ENCODE measurements around the gene KCNK5.

DNA sequence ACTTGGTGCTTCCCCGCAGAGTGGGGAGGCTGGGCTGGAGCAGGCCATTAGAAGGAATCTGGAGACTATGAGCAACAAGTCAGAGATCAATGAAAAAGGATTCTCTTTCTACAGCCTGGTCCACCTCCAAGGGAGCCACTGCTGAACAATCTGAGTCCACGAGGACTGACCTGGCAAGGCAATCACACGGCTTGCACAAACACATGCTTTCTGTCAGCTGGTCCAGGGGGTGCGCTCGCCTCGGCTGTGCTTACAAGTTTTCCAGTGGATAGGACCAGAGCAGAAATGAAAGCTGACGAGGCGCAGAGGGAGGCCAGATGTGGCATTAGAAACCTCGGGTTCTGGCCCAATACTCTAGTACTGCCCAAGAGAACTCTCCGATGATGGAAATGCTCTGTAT is 18.1 kb downstream of the KCNK5 start:
- TF ChIP-seq, protein P1, sequence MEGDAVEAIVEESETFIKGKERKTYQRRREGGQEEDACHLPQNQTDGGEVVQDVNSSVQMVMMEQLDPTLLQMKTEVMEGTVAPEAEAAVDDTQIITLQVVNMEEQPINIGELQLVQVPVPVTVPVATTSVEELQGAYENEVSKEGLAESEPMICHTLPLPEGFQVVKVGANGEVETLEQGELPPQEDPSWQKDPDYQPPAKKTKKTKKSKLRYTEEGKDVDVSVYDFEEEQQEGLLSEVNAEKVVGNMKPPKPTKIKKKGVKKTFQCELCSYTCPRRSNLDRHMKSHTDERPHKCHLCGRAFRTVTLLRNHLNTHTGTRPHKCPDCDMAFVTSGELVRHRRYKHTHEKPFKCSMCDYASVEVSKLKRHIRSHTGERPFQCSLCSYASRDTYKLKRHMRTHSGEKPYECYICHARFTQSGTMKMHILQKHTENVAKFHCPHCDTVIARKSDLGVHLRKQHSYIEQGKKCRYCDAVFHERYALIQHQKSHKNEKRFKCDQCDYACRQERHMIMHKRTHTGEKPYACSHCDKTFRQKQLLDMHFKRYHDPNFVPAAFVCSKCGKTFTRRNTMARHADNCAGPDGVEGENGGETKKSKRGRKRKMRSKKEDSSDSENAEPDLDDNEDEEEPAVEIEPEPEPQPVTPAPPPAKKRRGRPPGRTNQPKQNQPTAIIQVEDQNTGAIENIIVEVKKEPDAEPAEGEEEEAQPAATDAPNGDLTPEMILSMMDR (IDR thresholded peaks at IDR 0.05; ENCODE audit: control extremely low read depth in 1 of 3, insufficient read depth in 1 of 3, low read depth in 1 of 3, low read length in 3 of 3): no peak
- TF ChIP-seq, protein P2, sequence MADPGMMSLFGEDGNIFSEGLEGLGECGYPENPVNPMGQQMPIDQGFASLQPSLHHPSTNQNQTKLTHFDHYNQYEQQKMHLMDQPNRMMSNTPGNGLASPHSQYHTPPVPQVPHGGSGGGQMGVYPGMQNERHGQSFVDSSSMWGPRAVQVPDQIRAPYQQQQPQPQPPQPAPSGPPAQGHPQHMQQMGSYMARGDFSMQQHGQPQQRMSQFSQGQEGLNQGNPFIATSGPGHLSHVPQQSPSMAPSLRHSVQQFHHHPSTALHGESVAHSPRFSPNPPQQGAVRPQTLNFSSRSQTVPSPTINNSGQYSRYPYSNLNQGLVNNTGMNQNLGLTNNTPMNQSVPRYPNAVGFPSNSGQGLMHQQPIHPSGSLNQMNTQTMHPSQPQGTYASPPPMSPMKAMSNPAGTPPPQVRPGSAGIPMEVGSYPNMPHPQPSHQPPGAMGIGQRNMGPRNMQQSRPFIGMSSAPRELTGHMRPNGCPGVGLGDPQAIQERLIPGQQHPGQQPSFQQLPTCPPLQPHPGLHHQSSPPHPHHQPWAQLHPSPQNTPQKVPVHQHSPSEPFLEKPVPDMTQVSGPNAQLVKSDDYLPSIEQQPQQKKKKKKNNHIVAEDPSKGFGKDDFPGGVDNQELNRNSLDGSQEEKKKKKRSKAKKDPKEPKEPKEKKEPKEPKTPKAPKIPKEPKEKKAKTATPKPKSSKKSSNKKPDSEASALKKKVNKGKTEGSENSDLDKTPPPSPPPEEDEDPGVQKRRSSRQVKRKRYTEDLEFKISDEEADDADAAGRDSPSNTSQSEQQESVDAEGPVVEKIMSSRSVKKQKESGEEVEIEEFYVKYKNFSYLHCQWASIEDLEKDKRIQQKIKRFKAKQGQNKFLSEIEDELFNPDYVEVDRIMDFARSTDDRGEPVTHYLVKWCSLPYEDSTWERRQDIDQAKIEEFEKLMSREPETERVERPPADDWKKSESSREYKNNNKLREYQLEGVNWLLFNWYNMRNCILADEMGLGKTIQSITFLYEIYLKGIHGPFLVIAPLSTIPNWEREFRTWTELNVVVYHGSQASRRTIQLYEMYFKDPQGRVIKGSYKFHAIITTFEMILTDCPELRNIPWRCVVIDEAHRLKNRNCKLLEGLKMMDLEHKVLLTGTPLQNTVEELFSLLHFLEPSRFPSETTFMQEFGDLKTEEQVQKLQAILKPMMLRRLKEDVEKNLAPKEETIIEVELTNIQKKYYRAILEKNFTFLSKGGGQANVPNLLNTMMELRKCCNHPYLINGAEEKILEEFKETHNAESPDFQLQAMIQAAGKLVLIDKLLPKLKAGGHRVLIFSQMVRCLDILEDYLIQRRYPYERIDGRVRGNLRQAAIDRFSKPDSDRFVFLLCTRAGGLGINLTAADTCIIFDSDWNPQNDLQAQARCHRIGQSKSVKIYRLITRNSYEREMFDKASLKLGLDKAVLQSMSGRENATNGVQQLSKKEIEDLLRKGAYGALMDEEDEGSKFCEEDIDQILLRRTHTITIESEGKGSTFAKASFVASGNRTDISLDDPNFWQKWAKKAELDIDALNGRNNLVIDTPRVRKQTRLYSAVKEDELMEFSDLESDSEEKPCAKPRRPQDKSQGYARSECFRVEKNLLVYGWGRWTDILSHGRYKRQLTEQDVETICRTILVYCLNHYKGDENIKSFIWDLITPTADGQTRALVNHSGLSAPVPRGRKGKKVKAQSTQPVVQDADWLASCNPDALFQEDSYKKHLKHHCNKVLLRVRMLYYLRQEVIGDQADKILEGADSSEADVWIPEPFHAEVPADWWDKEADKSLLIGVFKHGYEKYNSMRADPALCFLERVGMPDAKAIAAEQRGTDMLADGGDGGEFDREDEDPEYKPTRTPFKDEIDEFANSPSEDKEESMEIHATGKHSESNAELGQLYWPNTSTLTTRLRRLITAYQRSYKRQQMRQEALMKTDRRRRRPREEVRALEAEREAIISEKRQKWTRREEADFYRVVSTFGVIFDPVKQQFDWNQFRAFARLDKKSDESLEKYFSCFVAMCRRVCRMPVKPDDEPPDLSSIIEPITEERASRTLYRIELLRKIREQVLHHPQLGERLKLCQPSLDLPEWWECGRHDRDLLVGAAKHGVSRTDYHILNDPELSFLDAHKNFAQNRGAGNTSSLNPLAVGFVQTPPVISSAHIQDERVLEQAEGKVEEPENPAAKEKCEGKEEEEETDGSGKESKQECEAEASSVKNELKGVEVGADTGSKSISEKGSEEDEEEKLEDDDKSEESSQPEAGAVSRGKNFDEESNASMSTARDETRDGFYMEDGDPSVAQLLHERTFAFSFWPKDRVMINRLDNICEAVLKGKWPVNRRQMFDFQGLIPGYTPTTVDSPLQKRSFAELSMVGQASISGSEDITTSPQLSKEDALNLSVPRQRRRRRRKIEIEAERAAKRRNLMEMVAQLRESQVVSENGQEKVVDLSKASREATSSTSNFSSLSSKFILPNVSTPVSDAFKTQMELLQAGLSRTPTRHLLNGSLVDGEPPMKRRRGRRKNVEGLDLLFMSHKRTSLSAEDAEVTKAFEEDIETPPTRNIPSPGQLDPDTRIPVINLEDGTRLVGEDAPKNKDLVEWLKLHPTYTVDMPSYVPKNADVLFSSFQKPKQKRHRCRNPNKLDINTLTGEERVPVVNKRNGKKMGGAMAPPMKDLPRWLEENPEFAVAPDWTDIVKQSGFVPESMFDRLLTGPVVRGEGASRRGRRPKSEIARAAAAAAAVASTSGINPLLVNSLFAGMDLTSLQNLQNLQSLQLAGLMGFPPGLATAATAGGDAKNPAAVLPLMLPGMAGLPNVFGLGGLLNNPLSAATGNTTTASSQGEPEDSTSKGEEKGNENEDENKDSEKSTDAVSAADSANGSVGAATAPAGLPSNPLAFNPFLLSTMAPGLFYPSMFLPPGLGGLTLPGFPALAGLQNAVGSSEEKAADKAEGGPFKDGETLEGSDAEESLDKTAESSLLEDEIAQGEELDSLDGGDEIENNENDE (IDR thresholded peaks at IDR 0.05; ENCODE audit: insufficient replicate concordance, low read length): no peak
- TF ChIP-seq SP1 (IDR thresholded peaks at IDR 0.05; ENCODE audit: low read depth, low read length): no peak
- TF ChIP-seq POLR2AphosphoS5 (IDR thresholded peaks at IDR 0.05; ENCODE audit: low read depth, low read length): no peak
- no peak for TF ChIP-seq HDAC2 (IDR thresholded peaks at IDR 0.05; ENCODE audit: borderline replicate concordance in 1 of 2, low read depth in 2 of 2, low read length in 2 of 2)
- TF ChIP-seq CBX8 (IDR thresholded peaks at IDR 0.05; ENCODE audit: borderline replicate concordance, low read depth, low read length): no peak
- TF ChIP-seq JUN (IDR thresholded peaks at IDR 0.05; ENCODE audit: low read depth, low read length): no peak
- TF ChIP-seq TEAD4 (IDR thresholded peaks at IDR 0.05; ENCODE audit: low read depth, low read length): no peak
- TF ChIP-seq, protein P3, sequence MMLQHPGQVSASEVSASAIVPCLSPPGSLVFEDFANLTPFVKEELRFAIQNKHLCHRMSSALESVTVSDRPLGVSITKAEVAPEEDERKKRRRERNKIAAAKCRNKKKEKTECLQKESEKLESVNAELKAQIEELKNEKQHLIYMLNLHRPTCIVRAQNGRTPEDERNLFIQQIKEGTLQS (IDR thresholded peaks at IDR 0.05; ENCODE audit: insufficient read depth, low read depth, low read length): no peak
- TF ChIP-seq POLR2A (IDR thresholded peaks at IDR 0.05; ENCODE audit: control extremely low read depth in 1 of 2, low read depth in 2 of 2, low read length in 2 of 2): no peak
- TF ChIP-seq CHD2 (IDR thresholded peaks at IDR 0.05; ENCODE audit: low read length): no peak
- TF ChIP-seq POU5F1 (IDR thresholded peaks at IDR 0.05; ENCODE audit: low read depth, low read length): no peak
- TF ChIP-seq JUND (IDR thresholded peaks at IDR 0.05; ENCODE audit: low read length): no peak
- TF ChIP-seq RAD21 (IDR thresholded peaks at IDR 0.05 in 1 of 2, conservative IDR thresholded peaks at IDR 0.05 in 1 of 2; ENCODE audit: low read depth in 2 of 2, low read length in 2 of 2): no peak
